ENCODE measurements around the gene RTL9. TPM values are rescaled to one million over a fixed set of nuclear protein-coding genes. Genes with fewer than 3 reads are reported as not detected.

The RTL9 gene
- total RNA-seq, 5 donors from 2014 or later (not counting 1 experiment from before 2014, with no cell fraction given), result not detected

GRCh38 chrX:110391086-110391485 lies 32.4 kb downstream of the RTL9 start:
- no peak overlapping the region for H3K4me3 Mint-ChIP-seq

GRCh38 chrX:110394651-110395050 lies 36.0 kb downstream of the RTL9 start:
- Histone ChIP-seq H3K4me3 (ENCODE audit: control insufficient read depth in 1 of 2, extremely low read depth in 1 of 2, low read length in 1 of 2) (no peak overlapping the region), H3K36me3 (ENCODE audit: control insufficient read depth in 2 of 2, extremely low read depth in 1 of 2, insufficient read depth in 1 of 2, low read length in 1 of 2) (no peaks in the 10 kb centered on the region), H3K27ac (ENCODE audit: low read length) (no peak overlapping the region), H3K4me1 (ENCODE audit: control insufficient read depth in 1 of 2, extremely low read depth in 1 of 2, insufficient read depth in 2 of 2, low read length in 2 of 2) (no peaks in the 10 kb centered on the region), H3K27me3 (replicated peaks in 1 of 2; ENCODE audit: control insufficient read depth in 2 of 2, extremely low read depth in 1 of 2, insufficient read depth in 2 of 2, low read length in 1 of 2) (peaks cover 0 to 2% of the 10 kb centered on the region in 2 experiments), H3K9me3 (no peaks in the 10 kb centered on the region)
- Mint-ChIP-seq H3K27ac (no peak overlapping the region), H3K9me3 (no peaks in the 10 kb centered on the region), H3K4me1 (no peaks in the 10 kb centered on the region), H3K36me3 (no peaks in the 10 kb centered on the region), H3K4me3 (no peak overlapping the region), H3K27me3 (peaks cover 3 to 35% of the 10 kb centered on the region in 2 donors)
- ATAC-seq (replicated peaks in 1 of 4) (no peak), DNase-seq (no peak)
- ChIA-PET CTCF (no interaction called here), POLR2A (no interaction called here)
- WGBS (ENCODE audit: insufficient coverage), result 80% methylated on average over 1 of the region's 2 CpGs

More at GRCh38 chrX:110391086-110391485, 32.4 kb downstream of the RTL9 start:
- Histone ChIP-seq H3K27me3 (replicated peaks in 1 of 2; ENCODE audit: control insufficient read depth in 2 of 2, extremely low read depth in 1 of 2, insufficient read depth in 2 of 2, low read length in 1 of 2) (no peaks in the 10 kb centered on the region), H3K4me3 (ENCODE audit: control insufficient read depth in 1 of 2, extremely low read depth in 1 of 2, low read length in 1 of 2) (no peak overlapping the region), H3K36me3 (ENCODE audit: control insufficient read depth in 2 of 2, extremely low read depth in 1 of 2, insufficient read depth in 1 of 2, low read length in 1 of 2) (no peaks in the 10 kb centered on the region), H3K9me3 (no peaks in the 10 kb centered on the region), H3K27ac (ENCODE audit: low read length) (no peak overlapping the region), H3K4me1 (ENCODE audit: control insufficient read depth in 1 of 2, extremely low read depth in 1 of 2, insufficient read depth in 2 of 2, low read length in 2 of 2) (no peaks in the 10 kb centered on the region)
- Mint-ChIP-seq H3K9me3 (no peaks in the 10 kb centered on the region), H3K27me3 (peaks cover 3 to 21% of the 10 kb centered on the region in 2 donors), H3K36me3 (no peaks in the 10 kb centered on the region), H3K4me1 (no peaks in the 10 kb centered on the region), H3K27ac (no peak overlapping the region)
- DNase-seq (no peak), ATAC-seq (replicated peaks in 1 of 4) (no peak)
- CTCF ChIA-PET, result no interaction called here
- POLR2A ChIA-PET, result no interaction called here

GRCh38 chrX:110395877-110396276 lies 37.2 kb downstream of the RTL9 start:
- H3K4me3 ChIP-seq (ENCODE audit: control insufficient read depth in 1 of 2, extremely low read depth in 1 of 2, low read length in 1 of 2), result no peak overlapping the region
- Mint-ChIP-seq H3K36me3 (no peaks in the 10 kb centered on the region), H3K4me1 (no peaks in the 10 kb centered on the region), H3K27me3 (peaks cover 3 to 41% of the 10 kb centered on the region in 2 donors), H3K27ac (no peak overlapping the region), H3K4me3 (no peak overlapping the region), H3K9me3 (no peaks in the 10 kb centered on the region)
- peaks cover 0 to 2% of the 10 kb centered on the region in 2 experiments for H3K27me3 ChIP-seq (replicated peaks in 1 of 2; ENCODE audit: control insufficient read depth in 2 of 2, extremely low read depth in 1 of 2, insufficient read depth in 2 of 2, low read length in 1 of 2)
- ATAC-seq (replicated peaks in 1 of 4), result no peak
- no CpG with 5 or more reads among the region's 1 CpG for WGBS (ENCODE audit: insufficient coverage)
- no peak for DNase-seq
- no peaks in the 10 kb centered on the region for H3K36me3 ChIP-seq (ENCODE audit: control insufficient read depth in 2 of 2, extremely low read depth in 1 of 2, insufficient read depth in 1 of 2, low read length in 1 of 2)
- no peaks in the 10 kb centered on the region for H3K9me3 ChIP-seq
- H3K4me1 ChIP-seq (ENCODE audit: control insufficient read depth in 1 of 2, extremely low read depth in 1 of 2, insufficient read depth in 2 of 2, low read length in 2 of 2), result no peaks in the 10 kb centered on the region
- ChIA-PET POLR2A (no interaction called here), CTCF (no interaction called here)
- no peak overlapping the region for H3K27ac ChIP-seq (ENCODE audit: low read length)

- no peak for ATAC-seq (replicated peaks in 1 of 4)
- Mint-ChIP-seq H3K4me1 (no peaks in the 10 kb centered on the region), H3K36me3 (no peaks in the 10 kb centered on the region), H3K27me3 (peaks cover under 1 to 46% of the 10 kb centered on the region in 2 donors), H3K9me3 (no peaks in the 10 kb centered on the region), H3K4me3 (no peak overlapping the region), H3K27ac (no peak overlapping the region)
- H3K27me3 ChIP-seq (replicated peaks in 1 of 2; ENCODE audit: control insufficient read depth in 2 of 2, extremely low read depth in 1 of 2, insufficient read depth in 2 of 2, low read length in 1 of 2), result peaks cover 0 to 2% of the 10 kb centered on the region in 2 experiments
- no peak overlapping the region for H3K4me3 ChIP-seq (ENCODE audit: control insufficient read depth in 1 of 2, extremely low read depth in 1 of 2, low read length in 1 of 2)
- no peaks in the 10 kb centered on the region for H3K36me3 ChIP-seq (ENCODE audit: control insufficient read depth in 2 of 2, extremely low read depth in 1 of 2, insufficient read depth in 1 of 2, low read length in 1 of 2)
- 80% methylated on average over 3 of the region's 4 CpGs for WGBS (ENCODE audit: insufficient coverage)
- H3K9me3 ChIP-seq, result no peaks in the 10 kb centered on the region
- ChIA-PET POLR2A (no interaction called here), CTCF (no interaction called here)
- no peak overlapping the region for H3K27ac ChIP-seq (ENCODE audit: low read length)
- no peaks in the 10 kb centered on the region for H3K4me1 ChIP-seq (ENCODE audit: control insufficient read depth in 1 of 2, extremely low read depth in 1 of 2, insufficient read depth in 2 of 2, low read length in 2 of 2)
- DNase-seq, result no peak
Observed at GRCh38 chrX:110396735-110397134, 38.1 kb downstream of the RTL9 start.

- Histone ChIP-seq H3K4me1 (ENCODE audit: control insufficient read depth in 1 of 2, extremely low read depth in 1 of 2, insufficient read depth in 2 of 2, low read length in 2 of 2) (no peaks in the 10 kb centered on the region), H3K4me3 (ENCODE audit: control insufficient read depth in 1 of 2, extremely low read depth in 1 of 2, low read length in 1 of 2) (no peak overlapping the region), H3K27ac (ENCODE audit: low read length) (no peak overlapping the region), H3K9me3 (no peaks in the 10 kb centered on the region), H3K36me3 (ENCODE audit: control insufficient read depth in 2 of 2, extremely low read depth in 1 of 2, insufficient read depth in 1 of 2, low read length in 1 of 2) (no peaks in the 10 kb centered on the region), H3K27me3 (replicated peaks in 1 of 2; ENCODE audit: control insufficient read depth in 2 of 2, extremely low read depth in 1 of 2, insufficient read depth in 2 of 2, low read length in 1 of 2) (peaks cover 0 to 2% of the 10 kb centered on the region in 2 experiments)
- POLR2A ChIA-PET, result no interaction called here
- peaks cover 5 to 52% of the 10 kb centered on the region in 2 donors for H3K27me3 Mint-ChIP-seq
- H3K4me3 Mint-ChIP-seq, result no peak overlapping the region
- DNase-seq (no peak), ATAC-seq (replicated peaks in 1 of 4) (no peak)
- no peaks in the 10 kb centered on the region for H3K9me3 Mint-ChIP-seq
- H3K27ac Mint-ChIP-seq, result no peak overlapping the region
- H3K36me3 Mint-ChIP-seq, result no peaks in the 10 kb centered on the region
- CTCF ChIA-PET, result no interaction called here
- H3K4me1 Mint-ChIP-seq, result no peaks in the 10 kb centered on the region
Observed at GRCh38 chrX:110397339-110397738, 38.7 kb downstream of the RTL9 start.

GRCh38 chrX:110397904-110398303 lies 39.3 kb downstream of the RTL9 start:
- CTCF ChIA-PET, result no interaction called here
- H3K9me3 Mint-ChIP-seq, result no peaks in the 10 kb centered on the region
- no peak overlapping the region for H3K4me3 Mint-ChIP-seq
- no CpG with 5 or more reads among the region's 6 CpGs for WGBS (ENCODE audit: insufficient coverage)
- no peak overlapping the region for H3K27ac ChIP-seq (ENCODE audit: low read length)
- peaks cover 5 to 55% of the 10 kb centered on the region in 2 donors for H3K27me3 Mint-ChIP-seq
- no peak overlapping the region for H3K27ac Mint-ChIP-seq
- H3K4me3 ChIP-seq (ENCODE audit: control insufficient read depth in 1 of 2, extremely low read depth in 1 of 2, low read length in 1 of 2), result no peak overlapping the region
- H3K9me3 ChIP-seq, result no peaks in the 10 kb centered on the region
- no peaks in the 10 kb centered on the region for H3K36me3 ChIP-seq (ENCODE audit: control insufficient read depth in 2 of 2, extremely low read depth in 1 of 2, insufficient read depth in 1 of 2, low read length in 1 of 2)
- no peaks in the 10 kb centered on the region for H3K4me1 Mint-ChIP-seq
- H3K27me3 ChIP-seq (replicated peaks in 1 of 2; ENCODE audit: control insufficient read depth in 2 of 2, extremely low read depth in 1 of 2, insufficient read depth in 2 of 2, low read length in 1 of 2), result peaks cover 0 to 2% of the 10 kb centered on the region in 2 experiments
- no peak for ATAC-seq (replicated peaks in 1 of 4)
- DNase-seq, result no peak
- H3K4me1 ChIP-seq (ENCODE audit: control insufficient read depth in 1 of 2, extremely low read depth in 1 of 2, insufficient read depth in 2 of 2, low read length in 2 of 2), result no peaks in the 10 kb centered on the region
- POLR2A ChIA-PET, result no interaction called here
- no peaks in the 10 kb centered on the region for H3K36me3 Mint-ChIP-seq

GRCh38 chrX:110399497-110399896 lies 40.8 kb downstream of the RTL9 start:
- no peak overlapping the region for H3K27ac ChIP-seq (ENCODE audit: low read length)
- Mint-ChIP-seq H3K36me3 (no peaks in the 10 kb centered on the region), H3K4me1 (no peaks in the 10 kb centered on the region), H3K4me3 (no peak overlapping the region), H3K9me3 (no peaks in the 10 kb centered on the region), H3K27ac (no peak overlapping the region), H3K27me3 (peaks cover 5 to 56% of the 10 kb centered on the region in 2 donors)
- DNase-seq (no peak), ATAC-seq (replicated peaks in 1 of 4) (no peak)
- H3K27me3 ChIP-seq (replicated peaks in 1 of 2; ENCODE audit: control insufficient read depth in 2 of 2, extremely low read depth in 1 of 2, insufficient read depth in 2 of 2, low read length in 1 of 2), result peaks cover 0 to 2% of the 10 kb centered on the region in 2 experiments
- ChIA-PET CTCF (no interaction called here), POLR2A (no interaction called here)
- no peaks in the 10 kb centered on the region for H3K36me3 ChIP-seq (ENCODE audit: control insufficient read depth in 2 of 2, extremely low read depth in 1 of 2, insufficient read depth in 1 of 2, low read length in 1 of 2)
- H3K4me3 ChIP-seq (ENCODE audit: control insufficient read depth in 1 of 2, extremely low read depth in 1 of 2, low read length in 1 of 2), result no peak overlapping the region
- no peaks in the 10 kb centered on the region for H3K9me3 ChIP-seq
- WGBS (ENCODE audit: insufficient coverage), result no CpG with 5 or more reads among the region's 5 CpGs
- no peaks in the 10 kb centered on the region for H3K4me1 ChIP-seq (ENCODE audit: control insufficient read depth in 1 of 2, extremely low read depth in 1 of 2, insufficient read depth in 2 of 2, low read length in 2 of 2)
